GM23248 (cell line): ENCODE results near the gene PIGB.

Experiments used
- EZH2 ChIP-seq: fragments of 200-600 bp; sonication (generic); IDR thresholded peaks from 2 replicates; pipeline ENCODE4 v1.6.1; 2018; ENCODE audit warnings: antibody characterized with exemption, mild to moderate bottlenecking; ENCODE audit not compliant: insufficient read depth, poor library complexity, severe bottlenecking
- EZH2phosphoT487 ChIP-seq: fragments of 200-600 bp; sonication (generic); IDR thresholded peaks from 2 replicates; pipeline ENCODE4 v1.6.1; 2018; ENCODE audit warnings: antibody characterized with exemption, moderate library complexity, mild to moderate bottlenecking, low read depth; ENCODE audit not compliant: insufficient read depth

DNA sequence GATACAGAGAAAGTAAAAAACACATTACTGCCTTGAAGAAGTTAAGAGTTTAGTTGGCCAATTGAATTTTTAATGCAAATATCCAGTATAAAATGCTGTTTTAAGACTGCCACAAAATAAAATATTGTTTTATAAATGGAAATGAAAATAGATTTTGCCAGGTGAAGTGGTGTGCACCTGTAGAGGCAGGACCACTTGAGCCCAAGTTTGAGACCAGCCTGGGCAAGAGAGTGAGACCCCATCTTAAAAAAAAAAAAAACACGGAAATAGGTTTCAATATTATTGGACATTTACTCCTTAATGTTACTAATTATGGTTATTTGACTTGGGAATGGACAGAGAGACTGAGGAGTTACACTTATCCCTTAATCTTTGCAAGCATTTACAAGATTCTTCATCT is 1.9 kb downstream of the PIGB start:
- TF ChIP-seq EZH2phosphoT487: no peak
- no peak for TF ChIP-seq EZH2
